H1 (cell line): Measurements from ENCODE around the gene IGSF5. TPM values are rescaled to one million over a fixed set of nuclear protein-coding genes. Genes with fewer than 3 reads are reported as not detected.

ENCODE experiments used
- CTCF ChIA-PET: fragments of 300-600 bp; sonication (Branson Sonifier 250); formaldehyde crosslinking; loops from one replicate; lab custom pipeline; 2021; ENCODE audit not compliant: partially characterized antibody; lab: Charles Lee
- POLR2A ChIA-PET: fragments of 300-600 bp; sonication (Branson Sonifier 250); formaldehyde crosslinking; loops from one replicate; lab custom pipeline; 2021; ENCODE audit warnings: inconsistent platforms; ENCODE audit not compliant: partially characterized antibody; lab: Charles Lee
- DNase-seq, 2 experiments: peaks; one replicate each; pipeline versions ENCODE4 v3.0.0 to v3.0.0-alpha.2; 2010 to 2022; ENCODE audit warnings: low spot score in 2 of 2, low read depth in 1 of 2, mixed read lengths in 1 of 2
- FAIRE-seq: peaks from 2 replicates; lab custom pipeline; 2011; peaks lifted over from hg19 to GRCh38; lab: Jason Lieb, UNC
- H2AFZ ChIP-seq: 2 replicates; pipeline ENCODE4 v1.8.1; 2012; ENCODE audit warnings: low read length, inconsistent platforms
- H2AK5ac ChIP-seq: 2 replicates; pipeline ENCODE4 v1.6.1; 2013; ENCODE audit warnings: low read depth, low read length
- H2BK120ac ChIP-seq: replicated peaks from 2 replicates; pipeline ENCODE3; 2013; ENCODE audit warnings: low read depth, low read length, inconsistent platforms
- H2BK12ac ChIP-seq: 2 replicates; pipeline ENCODE4 v1.6.1; 2013; ENCODE audit warnings: low read depth, low read length
- H2BK15ac ChIP-seq: 2 replicates; pipeline ENCODE4 v1.6.1; 2013; ENCODE audit warnings: low read length
- H2BK20ac ChIP-seq: 2 replicates; pipeline ENCODE4 v1.6.1; 2013; ENCODE audit warnings: low read length
- H2BK5ac ChIP-seq: 2 replicates; pipeline ENCODE4 v1.6.1; 2013; ENCODE audit warnings: low read depth, low read length
- H3K14ac ChIP-seq: 2 replicates; pipeline ENCODE4 v1.6.1; 2013; ENCODE audit warnings: inconsistent platforms; ENCODE audit not compliant: insufficient read length
- H3K18ac ChIP-seq: 2 replicates; pipeline ENCODE4 v1.6.1; 2013; ENCODE audit warnings: low read length; ENCODE audit errors: extremely low read depth
- H3K23ac ChIP-seq: 2 replicates; pipeline ENCODE4 v1.6.1; 2013; ENCODE audit warnings: inconsistent platforms; ENCODE audit not compliant: insufficient read length
- H3K23me2 ChIP-seq: 2 replicates; pipeline ENCODE4 v1.6.1; 2013; ENCODE audit warnings: low read depth, low read length
- H3K27ac ChIP-seq: 2 replicates; pipeline ENCODE4 v1.6.1; 2011; ENCODE audit warnings: low read depth, low read length, inconsistent platforms
- H3K27me3 ChIP-seq, 4 experiments: replicated peaks in 1 of 4; 1 replicate in 1 of 4; 2 replicates in 3 of 4; pipeline versions ENCODE4 v1.6.1 to v1.8.1; 2011 to 2013; ENCODE audit warnings: low read length in 3 of 4, mild to moderate bottlenecking in 3 of 4, inconsistent platforms in 2 of 4, mixed read lengths in 2 of 4, moderate library complexity in 1 of 4; ENCODE audit not compliant: control insufficient read depth in 3 of 4, insufficient read depth in 3 of 4; ENCODE audit errors: extremely low read depth in 1 of 4
- H3K36me3 ChIP-seq, 4 experiments: 2 replicates each; pipeline versions ENCODE4 v1.6.1 to v1.8.1; 2011 to 2013; ENCODE audit warnings: mild to moderate bottlenecking in 4 of 4, low read length in 3 of 4, moderate library complexity in 2 of 4, control low read depth in 1 of 4, inconsistent platforms in 1 of 4; ENCODE audit not compliant: insufficient read depth in 4 of 4, control insufficient read depth in 2 of 4
- H3K4ac ChIP-seq: replicated peaks from 2 replicates; pipeline ENCODE3; 2013; ENCODE audit warnings: low read length, low read depth, mixed read lengths, inconsistent platforms; ENCODE audit not compliant: insufficient read length
- H3K4me1 ChIP-seq, 4 experiments: replicated peaks in 1 of 4; 1 replicate in 1 of 4; 2 replicates in 3 of 4; pipeline versions ENCODE4 v1.6.1 to v1.8.1; 2011 to 2013; ENCODE audit warnings: low read length in 3 of 4, inconsistent platforms in 2 of 4, mixed read lengths in 1 of 4; ENCODE audit not compliant: insufficient read depth in 4 of 4, control insufficient read depth in 3 of 4
- H3K4me2 ChIP-seq, 2 experiments: 2 replicates each; pipeline versions ENCODE4 v1.6.1 to v1.8.1; 2011 to 2013; ENCODE audit warnings: low read depth in 2 of 2, low read length in 2 of 2, control low read depth in 1 of 2, inconsistent platforms in 1 of 2, mild to moderate bottlenecking in 1 of 2; ENCODE audit not compliant: insufficient read depth in 1 of 2
- H3K4me3 ChIP-seq, 4 experiments: fragments of 200-600, 300-600 bp in 1 of 4; sonication (generic), shearing (Covaris generic), sonication (Bioruptor Twin) in 1 of 4; 2 replicates each; pipeline versions ENCODE4 v1.5.1 to v1.8.1; 2011 to 2016; ENCODE audit warnings: low read length in 4 of 4, low read depth in 3 of 4, control low read depth in 2 of 4, inconsistent platforms in 2 of 4, mild to moderate bottlenecking in 2 of 4, mixed read lengths in 1 of 4, moderate library complexity in 1 of 4; ENCODE audit not compliant: insufficient read depth in 2 of 4; ENCODE audit errors: extremely low read depth in 1 of 4
- H3K56ac ChIP-seq: replicated peaks from 2 replicates; pipeline ENCODE3; 2013; ENCODE audit warnings: low read depth, mild to moderate bottlenecking, mixed read lengths, low read length, inconsistent platforms; ENCODE audit not compliant: insufficient read length
- H3K79me1 ChIP-seq: 2 replicates; pipeline ENCODE4 v1.6.1; 2013; ENCODE audit warnings: low read depth, low read length, control low read depth
- H3K79me2 ChIP-seq, 2 experiments: 2 replicates each; pipeline versions ENCODE4 v1.6.1 to v1.8.1; 2012 to 2013; ENCODE audit warnings: low read length in 2 of 2, mild to moderate bottlenecking in 2 of 2, inconsistent platforms in 1 of 2; ENCODE audit not compliant: insufficient read depth in 2 of 2, control insufficient read depth in 1 of 2
- H3K9ac ChIP-seq, 4 experiments: replicated peaks in 1 of 4; 1 replicate in 1 of 4; 2 replicates in 3 of 4; pipeline versions ENCODE4 v1.6.1 to v1.8.1; 2011 to 2013; ENCODE audit warnings: low read depth in 3 of 4, low read length in 3 of 4, control low read depth in 2 of 4, mild to moderate bottlenecking in 2 of 4, moderate library complexity in 2 of 4, inconsistent platforms in 1 of 4; ENCODE audit errors: extremely low read depth in 1 of 4
- H3K9me3 ChIP-seq, 2 experiments: 2 replicates each; pipeline versions ENCODE4 v1.6.1 to v1.8.1; 2012 to 2013; ENCODE audit warnings: mild to moderate bottlenecking in 2 of 2, moderate library complexity in 2 of 2, control low read depth in 1 of 2, inconsistent platforms in 1 of 2, low read depth in 1 of 2, low read length in 1 of 2, mixed read lengths in 1 of 2; ENCODE audit not compliant: insufficient read depth in 2 of 2
- H4K20me1 ChIP-seq, 2 experiments: replicated peaks in 1 of 2; 2 replicates each; pipeline versions ENCODE3 to v1.8.1; 2011 to 2013; ENCODE audit warnings: inconsistent platforms in 2 of 2, low read length in 2 of 2, mild to moderate bottlenecking in 1 of 2; ENCODE audit not compliant: insufficient read depth in 2 of 2, control insufficient read depth in 1 of 2
- H4K5ac ChIP-seq: 2 replicates; pipeline ENCODE4 v1.6.1; 2013; ENCODE audit warnings: low read length, low read depth, mixed read lengths, inconsistent platforms; ENCODE audit not compliant: insufficient read length
- H4K8ac ChIP-seq: 2 replicates; pipeline ENCODE4 v1.8.0; 2013; ENCODE audit warnings: mild to moderate bottlenecking, moderate library complexity, low read length, inconsistent platforms; ENCODE audit not compliant: insufficient read depth; ENCODE audit errors: extremely low read depth
- H4K91ac ChIP-seq: replicated peaks from 2 replicates; pipeline ENCODE3; 2013; ENCODE audit warnings: low read length, mixed read lengths, inconsistent platforms; ENCODE audit not compliant: insufficient read length
- CEBPB ChIP-seq: IDR thresholded peaks from 2 replicates; pipeline ENCODE4 v1.6.1; 2012; ENCODE audit warnings: low read depth, low read length
- EGR1 ChIP-seq: IDR thresholded peaks from 2 replicates; pipeline ENCODE4 v1.6.1; 2011; ENCODE audit warnings: low read depth, low read length, borderline replicate concordance
- KDM4A ChIP-seq: IDR thresholded peaks from one replicate; pipeline ENCODE4 v1.7.1; 2012; ENCODE audit warnings: low read depth, mild to moderate bottlenecking, moderate library complexity, low read length, inconsistent platforms; ENCODE audit not compliant: severe bottlenecking
- MAFK ChIP-seq: IDR thresholded peaks from 2 replicates; pipeline ENCODE4 v1.6.1; 2012; ENCODE audit warnings: low read depth, mild to moderate bottlenecking, improper control_type of control experiment, low read length
- NANOG ChIP-seq: IDR thresholded peaks from 2 replicates; pipeline ENCODE4 v1.6.1; 2011; ENCODE audit warnings: low read length, low read depth, mild to moderate bottlenecking, inconsistent platforms; ENCODE audit not compliant: insufficient read depth, poor library complexity, severe bottlenecking
- RNF2 ChIP-seq: fragments of 200-900, 300-1000 bp; sonication (generic); IDR thresholded peaks from 2 replicates; pipeline ENCODE4 v1.7.1; 2016; ENCODE audit warnings: borderline replicate concordance, low read depth, mild to moderate bottlenecking, antibody characterized with exemption, low read length; ENCODE audit not compliant: poor library complexity, severe bottlenecking; ENCODE audit errors: missing control alignments
- SRF ChIP-seq: IDR thresholded peaks from 2 replicates; pipeline ENCODE4 v1.6.1; 2011; ENCODE audit warnings: mild to moderate bottlenecking, low read depth, low read length, moderate library complexity
- TCF12 ChIP-seq: IDR thresholded peaks from 2 replicates; pipeline ENCODE4 v1.6.1; 2011; ENCODE audit warnings: low read depth, mild to moderate bottlenecking, low read length
- WGBS, 2 experiments: shearing (Covaris generic) in 1 of 2; methylation state at CpG; one replicate each; pipeline versions ENCODE4 v1.1.6 to v1.1.7; 2013 to 2015; ENCODE audit warnings: low lambda C conversion rate in 2 of 2, mixed read lengths in 2 of 2, inconsistent platforms in 1 of 2, low coverage in 1 of 2, missing lambda C conversion rate in 1 of 2; ENCODE audit not compliant: insufficient replicate concordance in 2 of 2, insufficient coverage in 1 of 2, insufficient read length in 1 of 2; ENCODE audit errors: extremely low coverage in 1 of 2, missing lambda C conversion rate in 1 of 2; 5-methylcytosine and 5-hydroxymethylcytosine counted together
- polyA plus RNA-seq, 7 experiments: library from polyadenylated mRNA; depleted of rRNA in 3 of 7; stranded (reverse) in 5 of 7; unstranded in 2 of 7; fragments of >200 nt in 5 of 7; fragments of 200-250 nt in 2 of 7; gene quantifications; 1 replicate in 5 of 7; 2 replicates in 1 of 7; 4 replicates in 1 of 7; pipeline versions ENCODE4 v1.2.1 to v1.2.3, GENCODE V29; 2011 to 2013; ENCODE audit warnings: missing spikeins in 2 of 7, mixed read lengths in 2 of 7
- total RNA-seq: library from RNA; stranded (reverse); fragmentation: NEBNext Ultra II Directional; extraction: Animal tissue kit (Norgen Biotek cat#: 25700); gene quantifications from 2 replicates; pipeline ENCODE4 v1.2.1, GENCODE V29; 2021

IGSF5 gene
- total and polyA plus RNA-seq, 2 of the 8 experiments (the other 6 are each of a cell fraction or from before 2014, with no cell fraction given) = 4.4 to 5.4 TPM

DNA sequence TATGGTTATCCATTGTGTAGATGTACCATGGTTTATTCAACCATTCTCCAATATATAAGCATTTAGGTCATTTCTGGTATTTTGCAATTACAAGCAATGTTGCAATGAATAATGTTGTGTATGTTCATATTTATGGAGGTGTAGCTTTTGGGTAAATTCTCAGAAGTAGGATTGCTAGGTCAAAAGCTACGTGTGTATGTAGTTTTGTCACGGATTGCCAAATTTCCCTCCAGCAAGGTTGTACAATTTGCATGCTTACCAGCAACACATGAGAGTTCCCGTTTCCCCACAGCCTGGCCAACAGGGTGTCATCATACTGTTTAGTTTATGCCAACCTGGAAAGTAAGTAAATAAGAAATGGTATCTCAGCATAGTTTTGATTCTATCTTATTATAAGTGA is 36.3 kb downstream of the IGSF5 start:
- DNase-seq (no peak), FAIRE-seq (no peak)
- no peak for TF ChIP-seq EGR1
- TF ChIP-seq KDM4A = no peak
- TF ChIP-seq NANOG = no peak
- TF ChIP-seq TCF12 = no peak
- no peak for TF ChIP-seq RNF2
- TF ChIP-seq CEBPB = no peak
- no peak for TF ChIP-seq MAFK
- TF ChIP-seq SRF = no peak
- Histone ChIP-seq H3K36me3 (no peaks in the 10 kb centered on the region), H3K23ac (no peak overlapping the region), H3K9me3 (no peaks in the 10 kb centered on the region), H3K4me3 (no peak overlapping the region), H3K4me2 (no peak overlapping the region), H4K5ac (no peak overlapping the region), H3K4ac (no peak overlapping the region), H2BK120ac (no peak overlapping the region), H3K56ac (no peak overlapping the region), H3K23me2 (no peaks in the 10 kb centered on the region), H3K27me3 (no peaks in the 10 kb centered on the region), H2BK5ac (no peak overlapping the region), H3K9ac (no peak overlapping the region), H4K20me1 (no peaks in the 10 kb centered on the region), H3K27ac (no peak overlapping the region), H4K91ac (no peak overlapping the region), H2BK15ac (no peak overlapping the region), H4K8ac (no peak overlapping the region), H2AK5ac (no peak overlapping the region), H2AFZ (no peak overlapping the region), H2BK20ac (no peak overlapping the region), H2BK12ac (no peak overlapping the region), H3K79me2 (no peaks in the 10 kb centered on the region), H3K18ac (no peak overlapping the region), H3K14ac (no peak overlapping the region), H3K4me1 (no peaks in the 10 kb centered on the region), H3K79me1 (no peaks in the 10 kb centered on the region)
- 93% methylated on average over 3 of the region's 3 CpGs; no CpG with 5 or more reads in 1 of the 2 experiments for WGBS, 2 experiments
- CTCF ChIA-PET = no interaction called here
- POLR2A ChIA-PET = no interaction called here
